HFF-Myc (cell line): ENCODE data around the gene ACKR4.

Source experiments
- DNase-seq: peaks from one replicate; pipeline ENCODE4 v3.0.0-alpha.2; 2011; ENCODE audit warnings: low read depth; ENCODE audit errors: extremely low read depth
- H3K4me3 ChIP-seq: replicated peaks from 2 replicates; pipeline ENCODE4 v1.5.1; 2011; ENCODE audit warnings: low read depth, mild to moderate bottlenecking, control low read depth, low read length
- TF ChIP-seq, protein P1 (sequence below): IDR thresholded peaks from 2 replicates; pipeline ENCODE4 v1.5.1; 2012; ENCODE audit warnings: mild to moderate bottlenecking, low read depth, low read length, control low read depth; ENCODE audit errors: missing control alignments

ACKR4 gene

DNA sequence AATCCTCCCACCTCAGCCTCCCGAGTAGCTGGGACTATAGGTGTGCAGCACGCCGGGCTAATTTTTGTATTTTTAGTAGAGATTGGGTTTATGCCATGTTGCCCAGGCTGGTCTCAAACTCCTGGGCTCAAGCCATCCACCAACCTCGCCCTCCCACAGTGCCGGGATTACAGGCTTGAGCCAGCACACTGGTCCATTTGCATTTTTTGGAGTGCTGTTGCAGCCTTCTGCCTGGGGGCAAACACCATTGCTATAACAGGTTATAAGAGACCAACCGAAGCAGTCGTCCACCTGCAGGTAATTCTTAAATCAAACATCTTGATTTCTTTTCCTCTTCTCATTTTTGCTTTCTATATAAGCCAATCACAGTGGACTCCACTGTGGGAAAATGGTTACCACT, 27.7 kb downstream of the ACKR4 start:
- no peak for DNase-seq
- TF ChIP-seq, protein P1, sequence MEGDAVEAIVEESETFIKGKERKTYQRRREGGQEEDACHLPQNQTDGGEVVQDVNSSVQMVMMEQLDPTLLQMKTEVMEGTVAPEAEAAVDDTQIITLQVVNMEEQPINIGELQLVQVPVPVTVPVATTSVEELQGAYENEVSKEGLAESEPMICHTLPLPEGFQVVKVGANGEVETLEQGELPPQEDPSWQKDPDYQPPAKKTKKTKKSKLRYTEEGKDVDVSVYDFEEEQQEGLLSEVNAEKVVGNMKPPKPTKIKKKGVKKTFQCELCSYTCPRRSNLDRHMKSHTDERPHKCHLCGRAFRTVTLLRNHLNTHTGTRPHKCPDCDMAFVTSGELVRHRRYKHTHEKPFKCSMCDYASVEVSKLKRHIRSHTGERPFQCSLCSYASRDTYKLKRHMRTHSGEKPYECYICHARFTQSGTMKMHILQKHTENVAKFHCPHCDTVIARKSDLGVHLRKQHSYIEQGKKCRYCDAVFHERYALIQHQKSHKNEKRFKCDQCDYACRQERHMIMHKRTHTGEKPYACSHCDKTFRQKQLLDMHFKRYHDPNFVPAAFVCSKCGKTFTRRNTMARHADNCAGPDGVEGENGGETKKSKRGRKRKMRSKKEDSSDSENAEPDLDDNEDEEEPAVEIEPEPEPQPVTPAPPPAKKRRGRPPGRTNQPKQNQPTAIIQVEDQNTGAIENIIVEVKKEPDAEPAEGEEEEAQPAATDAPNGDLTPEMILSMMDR = no peak
- H3K4me3 ChIP-seq = no peak overlapping the region

DNA sequence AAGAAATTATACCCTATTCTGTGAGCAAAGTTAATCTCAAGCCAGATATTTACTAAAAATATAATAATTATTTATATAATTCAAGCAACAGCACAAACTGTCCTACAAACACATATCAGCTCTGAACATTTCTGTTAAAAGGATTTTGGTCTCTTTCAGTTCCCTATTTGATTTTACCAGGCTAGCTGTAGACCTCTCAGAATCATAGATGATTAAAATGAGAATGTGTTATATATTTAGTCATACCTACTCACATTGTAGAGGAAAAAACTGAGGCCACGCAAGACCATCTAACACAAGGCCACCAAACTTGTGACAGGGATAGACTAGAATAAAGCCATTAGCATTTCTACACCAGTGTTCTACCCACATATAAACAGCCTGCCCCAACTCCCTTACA, 28.5 kb downstream of the ACKR4 start:
- TF ChIP-seq, protein P1 = no peak
- DNase-seq = no peak
- no peak overlapping the region for H3K4me3 ChIP-seq

DNA sequence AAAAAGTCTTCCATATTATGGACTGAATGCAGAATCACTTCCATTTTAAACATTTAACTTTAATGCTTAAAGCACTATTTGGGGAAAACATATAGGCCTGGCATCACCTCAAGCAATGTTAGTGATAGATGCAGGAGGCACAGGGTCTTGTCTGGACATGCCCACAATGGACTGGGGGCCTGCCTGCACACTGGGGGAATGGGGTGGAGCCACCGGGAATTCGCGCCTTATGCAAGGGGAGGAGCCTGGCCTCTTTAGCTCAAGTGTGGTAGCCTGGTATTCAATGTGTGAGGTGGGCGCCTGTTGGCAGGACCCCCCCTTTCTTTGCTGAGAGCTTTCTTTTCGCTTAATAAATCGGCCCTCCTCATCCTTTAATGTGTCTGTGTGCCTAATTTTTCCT, 29.9 kb downstream of the ACKR4 start:
- TF ChIP-seq, protein P1 = no peak
- no peak overlapping the region for H3K4me3 ChIP-seq
- DNase-seq = no peak

DNA sequence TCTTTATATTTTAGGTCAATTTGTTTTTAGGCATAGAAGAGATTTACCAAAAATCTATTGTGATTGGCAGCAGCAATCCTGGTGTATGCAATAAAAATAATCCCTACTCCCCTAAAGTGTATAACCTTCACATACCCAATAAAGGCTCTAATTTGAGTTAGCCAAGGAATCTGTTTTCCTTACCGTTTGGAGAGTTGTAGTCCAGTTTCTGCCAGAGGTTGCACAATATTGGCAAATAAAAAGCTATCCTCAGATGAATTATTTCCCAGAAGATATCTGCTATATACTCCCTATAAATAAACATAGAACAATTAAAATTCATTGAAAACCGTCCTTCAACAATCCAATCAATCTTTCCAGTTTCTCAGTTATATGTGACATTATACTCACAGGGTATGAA, 31.1 kb downstream of the ACKR4 start:
- no peak for DNase-seq
- no peak overlapping the region for H3K4me3 ChIP-seq
- TF ChIP-seq, protein P1 = no peak

DNA sequence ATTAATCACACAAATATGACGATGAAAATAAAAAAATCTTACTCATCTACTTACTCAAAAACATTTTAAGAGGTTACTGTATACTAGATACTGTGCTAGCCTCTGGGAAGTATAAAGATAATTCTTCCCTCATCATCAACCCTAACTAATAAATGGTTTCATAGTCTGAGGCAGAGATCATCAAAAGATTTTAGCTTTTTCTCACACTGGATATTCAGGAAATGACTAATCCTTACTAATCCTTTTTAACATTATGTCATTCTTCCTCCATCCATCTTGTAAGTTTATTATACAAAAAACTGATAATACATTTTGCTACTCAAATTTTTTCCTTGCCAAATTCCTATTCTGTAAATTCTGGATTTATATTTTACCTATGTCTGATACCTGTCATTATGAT, 32.9 kb downstream of the ACKR4 start:
- no peak overlapping the region for H3K4me3 ChIP-seq
- TF ChIP-seq, protein P1 = no peak
- no peak for DNase-seq

DNA sequence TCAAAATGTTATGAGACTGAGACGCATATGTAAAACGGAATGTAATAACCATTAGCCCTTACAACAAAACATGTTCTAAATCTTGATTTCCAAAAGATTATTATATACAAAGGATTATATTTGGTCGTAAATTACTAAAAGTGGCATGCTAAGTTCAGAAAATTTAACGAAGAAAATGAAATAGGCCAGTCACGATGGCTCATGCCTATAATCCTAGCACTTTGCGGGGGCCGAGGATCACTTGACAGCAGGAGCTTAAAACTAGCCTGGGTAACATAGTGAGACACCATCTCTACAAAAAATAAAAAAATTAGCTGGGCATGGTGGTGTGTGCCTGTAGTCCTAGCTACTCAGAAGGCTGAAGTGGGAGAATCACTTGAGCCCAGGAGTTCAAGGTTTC, 33.5 kb downstream of the ACKR4 start:
- H3K4me3 ChIP-seq = no peak overlapping the region
- no peak for DNase-seq
- TF ChIP-seq, protein P1 = no peak

DNA sequence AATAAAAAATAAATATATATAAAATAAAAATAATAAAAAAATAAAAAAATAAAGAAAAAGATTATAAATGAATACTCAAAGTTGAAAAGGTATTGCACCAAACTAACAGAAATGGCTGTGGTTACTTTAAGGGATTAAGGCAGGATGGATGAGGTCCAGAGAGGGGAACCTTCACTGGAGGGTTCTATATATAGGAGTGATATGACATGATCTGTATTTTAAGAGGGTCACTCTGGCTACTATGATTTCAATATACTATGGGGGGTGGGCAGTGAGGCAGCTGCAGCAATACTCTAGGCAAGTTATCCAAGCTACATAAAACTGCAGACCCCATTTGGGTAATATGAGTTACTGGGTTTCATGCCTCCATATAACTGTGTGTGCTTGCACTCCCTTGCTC, 38.0 kb downstream of the ACKR4 start:
- H3K4me3 ChIP-seq = no peak overlapping the region
- TF ChIP-seq, protein P1 = no peak
- DNase-seq = no peak
